ENCODE measurements around the gene SPANXN1.
"Not testable (repeated sequence)": the region's sequence is repeated elsewhere in the genome, so short reads cannot be mapped to it uniquely, and the experiment has no call there.

The SPANXN1 gene

GRCh38 chrX:145247203-145247602 lies at the start of gene SPANXN1:
SPANXN1 (plus strand) TSS chrX:145247503; CDS start chrX:145247587, 84 bp downstream.
- not testable (repeated sequence) for DNase-seq

GRCh38 chrX:145199078-145199477 lies 48.2 kb upstream of the SPANXN1 start:
- DNase-seq = no peak

GRCh38 chrX:145213504-145213903 lies 33.8 kb upstream of the SPANXN1 start:
- DNase-seq = no peak

GRCh38 chrX:145292218-145292617 lies 44.9 kb downstream of the SPANXN1 start:
- no peak for DNase-seq

All from NCI-H2107 (cell line).